Nephron (organoid): ENCODE results near the gene DUS3L.

Experiments used
- H3K27ac Mint-ChIP-seq, 3 experiments: 2 replicates each; pipeline ENCODE4 v1.8.0; 2020; ENCODE audit warnings: mixed read lengths in 3 of 3, mild to moderate bottlenecking in 2 of 3, moderate library complexity in 1 of 3
- H3K27me3 Mint-ChIP-seq: 2 replicates; pipeline ENCODE4 v1.8.0; 2021; ENCODE audit warnings: low read depth, mild to moderate bottlenecking, moderate library complexity, mixed read lengths
- H3K36me3 Mint-ChIP-seq: 2 replicates; pipeline ENCODE4 v1.8.0; 2020; ENCODE audit warnings: low read depth, mixed read lengths
- H3K4me1 Mint-ChIP-seq: 2 replicates; pipeline ENCODE4 v1.8.0; 2020; ENCODE audit warnings: mixed read lengths
- H3K4me3 Mint-ChIP-seq, 3 experiments: 2 replicates each; pipeline ENCODE4 v1.8.0; 2020; ENCODE audit warnings: mild to moderate bottlenecking in 3 of 3, mixed read lengths in 3 of 3, moderate library complexity in 2 of 3
- H3K9me3 Mint-ChIP-seq: 2 replicates; pipeline ENCODE4 v1.8.0; 2020; ENCODE audit warnings: mixed read lengths
- CTCF ChIP-seq, 3 experiments: fragments of 200-600 bp; sonication (generic); IDR thresholded peaks; one replicate each; pipeline ENCODE4 v1.5.0; 2021; ENCODE audit warnings: antibody characterized with exemption in 3 of 3; ENCODE audit not compliant: unreplicated experiment in 3 of 3

DUS3L gene

GRCh38 chr19:5823579-5824281 is 32.8 kb upstream of the DUS3L start:
- peaks cover 8% of the 10 kb centered on the region for H3K4me1 Mint-ChIP-seq
- no peaks in the 10 kb centered on the region for H3K36me3 Mint-ChIP-seq
- no peak overlapping the region for H3K27ac Mint-ChIP-seq
- no peak overlapping the region for H3K4me3 Mint-ChIP-seq
- no peaks in the 10 kb centered on the region for H3K27me3 Mint-ChIP-seq
- no peaks in the 10 kb centered on the region for H3K9me3 Mint-ChIP-seq
- TF ChIP-seq CTCF (IDR thresholded peaks at IDR 0.05; ENCODE audit: unreplicated experiment in 3 of 3): no peak

- Mint-ChIP-seq H3K4me1 (peaks cover 7% of the 10 kb centered on the region), H3K36me3 (no peaks in the 10 kb centered on the region), H3K9me3 (no peaks in the 10 kb centered on the region), H3K4me3 (no peak overlapping the region), H3K27me3 (peaks cover 4% of the 10 kb centered on the region), H3K27ac (no peak overlapping the region)
- no peak for TF ChIP-seq CTCF (IDR thresholded peaks at IDR 0.05; ENCODE audit: unreplicated experiment in 3 of 3)
Observed at GRCh38 chr19:5822181-5822844, 31.4 kb upstream of the DUS3L start.

- no peaks in the 10 kb centered on the region for H3K9me3 Mint-ChIP-seq
- no peak overlapping the region for H3K4me3 Mint-ChIP-seq
- H3K4me1 Mint-ChIP-seq: peaks cover under 1% of the 10 kb centered on the region
- TF ChIP-seq CTCF (IDR thresholded peaks at IDR 0.05; ENCODE audit: unreplicated experiment in 3 of 3): no peak
- peaks cover 11% of the 10 kb centered on the region for H3K27me3 Mint-ChIP-seq
- H3K27ac Mint-ChIP-seq: no peak overlapping the region
- no peaks in the 10 kb centered on the region for H3K36me3 Mint-ChIP-seq
Observed at GRCh38 chr19:5821521-5822180, 30.7 kb upstream of the DUS3L start.

- no peak overlapping the region for H3K4me3 Mint-ChIP-seq
- TF ChIP-seq CTCF (IDR thresholded peaks at IDR 0.05; ENCODE audit: unreplicated experiment in 3 of 3): no peak
- H3K27me3 Mint-ChIP-seq: peaks cover 17% of the 10 kb centered on the region
- no peaks in the 10 kb centered on the region for H3K36me3 Mint-ChIP-seq
- H3K27ac Mint-ChIP-seq: peak overlapping the region in 1 of 3 experiments; percentile 16
- H3K9me3 Mint-ChIP-seq: no peaks in the 10 kb centered on the region
- no peaks in the 10 kb centered on the region for H3K4me1 Mint-ChIP-seq
Observed at GRCh38 chr19:5820785-5821184, 29.8 kb upstream of the DUS3L start.

- no peaks in the 10 kb centered on the region for H3K4me1 Mint-ChIP-seq
- TF ChIP-seq CTCF (IDR thresholded peaks at IDR 0.05; ENCODE audit: unreplicated experiment in 3 of 3): no peak
- no peaks in the 10 kb centered on the region for H3K9me3 Mint-ChIP-seq
Observed at GRCh38 chr19:5818594-5818993, 27.6 kb upstream of the DUS3L start.

More at GRCh38 chr19:5818594-5818993, 27.6 kb upstream of the DUS3L start:
- Mint-ChIP-seq H3K4me3 (no peak overlapping the region), H3K36me3 (no peaks in the 10 kb centered on the region), H3K27me3 (peaks cover 21% of the 10 kb centered on the region), H3K27ac (no peak overlapping the region)
